ENCODE data around the gene HMGCL.
"Not testable (repeated sequence)": the region's sequence is repeated elsewhere in the genome, so short reads cannot be mapped to it uniquely, and the experiment has no call there.

Gene HMGCL

GRCh38 chr1:23799570-23800399, 25.4 kb downstream of the HMGCL start:
- no peak for DNase-seq (ENCODE audit: low read depth, low spot score)

GRCh38 chr1:23799255-23799569, 26.0 kb downstream of the HMGCL start:
- H3K4me3 ChIP-seq (ENCODE audit: low read length), result no peak overlapping the region; the same call in 1 of the 2 replicates

More at GRCh38 chr1:23799570-23800399, 25.4 kb downstream of the HMGCL start:
- Histone ChIP-seq H3K4me3 (ENCODE audit: low read length) (peak overlapping the region; percentile 72), H3K27ac (ENCODE audit: low read length) (no peak overlapping the region), H3K4me1 (ENCODE audit: control insufficient read depth, insufficient read depth, low read length) (peaks cover 5% of the 10 kb centered on the region; the same call in 1 of the 2 replicates), H3K9me3 (ENCODE audit: control insufficient read depth, insufficient read depth, low read length) (no peaks in the 10 kb centered on the region), H3K27me3 (ENCODE audit: control insufficient read depth, insufficient read depth, low read length) (no peaks in the 10 kb centered on the region), H3K36me3 (ENCODE audit: control insufficient read depth, insufficient read depth, low read length) (peaks cover 27% of the 10 kb centered on the region)
- no CpG with 5 or more reads among the region's 48 CpGs for WGBS (ENCODE audit: insufficient coverage, insufficient read length)

GRCh38 chr1:23798662-23799142, 26.5 kb downstream of the HMGCL start:
- Histone ChIP-seq H3K4me3 (ENCODE audit: low read length) (no peak overlapping the region), H3K36me3 (ENCODE audit: control insufficient read depth, insufficient read depth, low read length) (peaks cover 34% of the 10 kb centered on the region), H3K27ac (ENCODE audit: low read length) (no peak overlapping the region), H3K27me3 (ENCODE audit: control insufficient read depth, insufficient read depth, low read length) (no peaks in the 10 kb centered on the region), H3K4me1 (ENCODE audit: control insufficient read depth, insufficient read depth, low read length) (peaks cover 5% of the 10 kb centered on the region; the same call in 1 of the 2 replicates), H3K9me3 (ENCODE audit: control insufficient read depth, insufficient read depth, low read length) (no peaks in the 10 kb centered on the region)
- no peak for DNase-seq (ENCODE audit: low read depth, low spot score)
- no CpG with 5 or more reads among the region's 12 CpGs for WGBS (ENCODE audit: insufficient coverage, insufficient read length)

More at GRCh38 chr1:23799255-23799569, 26.0 kb downstream of the HMGCL start:
- DNase-seq (ENCODE audit: low read depth, low spot score), result no peak
- Histone ChIP-seq H3K36me3 (ENCODE audit: control insufficient read depth, insufficient read depth, low read length) (peaks cover 32% of the 10 kb centered on the region), H3K27me3 (ENCODE audit: control insufficient read depth, insufficient read depth, low read length) (no peaks in the 10 kb centered on the region), H3K27ac (ENCODE audit: low read length) (no peak overlapping the region), H3K9me3 (ENCODE audit: control insufficient read depth, insufficient read depth, low read length) (no peaks in the 10 kb centered on the region), H3K4me1 (ENCODE audit: control insufficient read depth, insufficient read depth, low read length) (peaks cover 5% of the 10 kb centered on the region; the same call in 1 of the 2 replicates)
- no CpG with 5 or more reads among the region's 7 CpGs for WGBS (ENCODE audit: insufficient coverage, insufficient read length)

- WGBS (ENCODE audit: insufficient coverage, insufficient read length), result no CpG with 5 or more reads among the region's 20 CpGs
- DNase-seq (ENCODE audit: low read depth, low spot score), result no peak
- no peaks in the 10 kb centered on the region for H3K27me3 ChIP-seq (ENCODE audit: control insufficient read depth, insufficient read depth, low read length)
- no peaks in the 10 kb centered on the region for H3K9me3 ChIP-seq (ENCODE audit: control insufficient read depth, insufficient read depth, low read length)
- no peak overlapping the region for H3K27ac ChIP-seq (ENCODE audit: low read length)
- H3K4me3 ChIP-seq (ENCODE audit: low read length), result no peak overlapping the region
- H3K4me1 ChIP-seq (ENCODE audit: control insufficient read depth, insufficient read depth, low read length), result peaks cover 5% of the 10 kb centered on the region; the same call in 1 of the 2 replicates
- H3K36me3 ChIP-seq (ENCODE audit: control insufficient read depth, insufficient read depth, low read length), result peaks cover 40% of the 10 kb centered on the region
Observed at GRCh38 chr1:23797478-23798448, 27.5 kb downstream of the HMGCL start.

GRCh38 chr1:23796466-23797271, 28.6 kb downstream of the HMGCL start:
- no peak overlapping the region for H3K4me3 ChIP-seq (ENCODE audit: low read length)
- H3K36me3 ChIP-seq (ENCODE audit: control insufficient read depth, insufficient read depth, low read length), result peaks cover 40% of the 10 kb centered on the region
- no peaks in the 10 kb centered on the region for H3K9me3 ChIP-seq (ENCODE audit: control insufficient read depth, insufficient read depth, low read length)
- H3K27ac ChIP-seq (ENCODE audit: low read length), result no peak overlapping the region
- no peak for DNase-seq (ENCODE audit: low read depth, low spot score)
- peaks cover 7% of the 10 kb centered on the region; the same call in 1 of the 2 replicates for H3K4me1 ChIP-seq (ENCODE audit: control insufficient read depth, insufficient read depth, low read length)
- no CpG with 5 or more reads among the region's 17 CpGs for WGBS (ENCODE audit: insufficient coverage, insufficient read length)
- H3K27me3 ChIP-seq (ENCODE audit: control insufficient read depth, insufficient read depth, low read length), result no peaks in the 10 kb centered on the region

- Histone ChIP-seq H3K9me3 (ENCODE audit: control insufficient read depth, insufficient read depth, low read length) (no peaks in the 10 kb centered on the region), H3K27me3 (ENCODE audit: control insufficient read depth, insufficient read depth, low read length) (no peaks in the 10 kb centered on the region), H3K4me1 (ENCODE audit: control insufficient read depth, insufficient read depth, low read length) (peaks cover 7% of the 10 kb centered on the region; the same call in 1 of the 2 replicates), H3K36me3 (ENCODE audit: control insufficient read depth, insufficient read depth, low read length) (peaks cover 40% of the 10 kb centered on the region), H3K27ac (ENCODE audit: low read length) (no peak overlapping the region), H3K4me3 (ENCODE audit: low read length) (no peak overlapping the region)
- no CpG with 5 or more reads among the region's 16 CpGs for WGBS (ENCODE audit: insufficient coverage, insufficient read length)
- DNase-seq (ENCODE audit: low read depth, low spot score), result no peak
Observed at GRCh38 chr1:23795676-23796465, 29.4 kb downstream of the HMGCL start.

GRCh38 chr1:23794732-23795182, 30.5 kb downstream of the HMGCL start:
- H3K4me1 ChIP-seq (ENCODE audit: control insufficient read depth, insufficient read depth, low read length); H3K9me3 ChIP-seq (ENCODE audit: control insufficient read depth, insufficient read depth, low read length); H3K27me3 ChIP-seq (ENCODE audit: control insufficient read depth, insufficient read depth, low read length); H3K4me3 ChIP-seq (ENCODE audit: low read length); DNase-seq (ENCODE audit: low read depth, low spot score); H3K27ac ChIP-seq (ENCODE audit: low read length): not testable (repeated sequence)
- WGBS (ENCODE audit: insufficient coverage, insufficient read length), result no CpG with 5 or more reads among the region's 9 CpGs
- peaks cover 40% of the 10 kb centered on the region for H3K36me3 ChIP-seq (ENCODE audit: control insufficient read depth, insufficient read depth, low read length)

- DNase-seq (ENCODE audit: low read depth, low spot score), result no peak
- no peak overlapping the region for H3K4me3 ChIP-seq (ENCODE audit: low read length)
- WGBS (ENCODE audit: insufficient coverage, insufficient read length), result no CpG with 5 or more reads among the region's 21 CpGs
- peaks cover 40% of the 10 kb centered on the region for H3K36me3 ChIP-seq (ENCODE audit: control insufficient read depth, insufficient read depth, low read length)
- no peaks in the 10 kb centered on the region for H3K9me3 ChIP-seq (ENCODE audit: control insufficient read depth, insufficient read depth, low read length)
- H3K27me3 ChIP-seq (ENCODE audit: control insufficient read depth, insufficient read depth, low read length), result no peaks in the 10 kb centered on the region
- no peak overlapping the region for H3K27ac ChIP-seq (ENCODE audit: low read length)
- H3K4me1 ChIP-seq (ENCODE audit: control insufficient read depth, insufficient read depth, low read length), result peaks cover 7% of the 10 kb centered on the region; the same call in 1 of the 2 replicates
Observed at GRCh38 chr1:23793861-23794731, 31.1 kb downstream of the HMGCL start.

Data from iPS DF 6.9 (cell line).